A673 (cell line): ENCODE results near the gene CARF.
"Not testable (repeated sequence)": the region's sequence is repeated elsewhere in the genome, so short reads cannot be mapped to it uniquely, and the experiment has no call there.

Source experiments
- EZH2 ChIP-seq: fragments of 200-600 bp; sonication (generic); IDR thresholded peaks from 2 replicates; pipeline ENCODE4 v1.6.1; 2017; ENCODE audit warnings: borderline replicate concordance, low read depth, mild to moderate bottlenecking, mixed read lengths, antibody characterized with exemption, low read length; ENCODE audit not compliant: poor library complexity, severe bottlenecking
- TF ChIP-seq, protein P1 (sequence below): fragments of 300-800, 200-600 bp; sonication (generic); conservative IDR thresholded peaks from 2 replicates; pipeline ENCODE4 v1.5.1; 2017; ENCODE audit warnings: low read depth, mild to moderate bottlenecking, antibody characterized with exemption, low read length, moderate library complexity, mixed read lengths

- TF ChIP-seq, protein P1, sequence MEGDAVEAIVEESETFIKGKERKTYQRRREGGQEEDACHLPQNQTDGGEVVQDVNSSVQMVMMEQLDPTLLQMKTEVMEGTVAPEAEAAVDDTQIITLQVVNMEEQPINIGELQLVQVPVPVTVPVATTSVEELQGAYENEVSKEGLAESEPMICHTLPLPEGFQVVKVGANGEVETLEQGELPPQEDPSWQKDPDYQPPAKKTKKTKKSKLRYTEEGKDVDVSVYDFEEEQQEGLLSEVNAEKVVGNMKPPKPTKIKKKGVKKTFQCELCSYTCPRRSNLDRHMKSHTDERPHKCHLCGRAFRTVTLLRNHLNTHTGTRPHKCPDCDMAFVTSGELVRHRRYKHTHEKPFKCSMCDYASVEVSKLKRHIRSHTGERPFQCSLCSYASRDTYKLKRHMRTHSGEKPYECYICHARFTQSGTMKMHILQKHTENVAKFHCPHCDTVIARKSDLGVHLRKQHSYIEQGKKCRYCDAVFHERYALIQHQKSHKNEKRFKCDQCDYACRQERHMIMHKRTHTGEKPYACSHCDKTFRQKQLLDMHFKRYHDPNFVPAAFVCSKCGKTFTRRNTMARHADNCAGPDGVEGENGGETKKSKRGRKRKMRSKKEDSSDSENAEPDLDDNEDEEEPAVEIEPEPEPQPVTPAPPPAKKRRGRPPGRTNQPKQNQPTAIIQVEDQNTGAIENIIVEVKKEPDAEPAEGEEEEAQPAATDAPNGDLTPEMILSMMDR: not testable (repeated sequence)
- not testable (repeated sequence) for TF ChIP-seq EZH2
Observed at GRCh38 chr2:202910250-202910649, 1.8 kb upstream of the CARF start.
